Activated naive CD4-positive, alpha-beta T cell treated with anti-CD3 and anti-CD28 coated beads for 36 hours (primary cell): Measurements from ENCODE around the gene CATSPERD. TPM values are rescaled to one million over a fixed set of nuclear protein-coding genes. Genes with fewer than 3 reads are reported as not detected.

ENCODE experiments used
- CTCF ChIA-PET: fragments of 350-600 bp; sonication (Branson Sonifier 250); formaldehyde crosslinking; loops from one replicate; lab custom pipeline; 2021; ENCODE audit warnings: antibody characterized with exemption; lab: Charles Lee
- DNase-seq: peaks from one replicate; pipeline ENCODE4 v3.0.0-alpha.2; 2020
- H3K27ac Mint-ChIP-seq: one replicate; pipeline ENCODE4 v1.8.0; 2021; ENCODE audit warnings: mild to moderate bottlenecking, mixed read lengths
- H3K27me3 Mint-ChIP-seq: one replicate; pipeline ENCODE4 v1.8.0; 2021; ENCODE audit warnings: low read depth, mixed read lengths
- H3K36me3 Mint-ChIP-seq: one replicate; pipeline ENCODE4 v1.8.0; 2021; ENCODE audit warnings: low read depth, mixed read lengths
- H3K4me1 Mint-ChIP-seq: one replicate; pipeline ENCODE4 v1.8.0; 2021; ENCODE audit warnings: low read depth, mixed read lengths
- H3K4me3 Mint-ChIP-seq: one replicate; pipeline ENCODE4 v1.8.0; 2021; ENCODE audit warnings: mild to moderate bottlenecking, moderate library complexity, mixed read lengths
- H3K9me3 Mint-ChIP-seq: one replicate; pipeline ENCODE4 v1.8.0; 2021; ENCODE audit warnings: mixed read lengths
- intact Hi-C: fragments of 100-400 bp; cut with micrococcal nuclease; formaldehyde crosslinking; loops from one replicate; pipeline ENCODE4 v1.15.1; 2023
- total RNA-seq, 2 experiments: library from RNA; stranded (reverse); gene quantifications; one replicate each; pipeline ENCODE4 v1.2.3, GENCODE V29; 2021

The CATSPERD gene
- total RNA-seq, 2 experiments from 2014 or later = not detected

GRCh38 chr19:5811117-5811516 is 90.7 kb downstream of the CATSPERD start:
- no peaks in the 10 kb centered on the region for H3K4me1 Mint-ChIP-seq

GRCh38 chr19:5814123-5814851 is 93.8 kb downstream of the CATSPERD start:
- CTCF ChIA-PET = no interaction called here
- H3K27me3 Mint-ChIP-seq = no peaks in the 10 kb centered on the region
- no peaks in the 10 kb centered on the region for H3K36me3 Mint-ChIP-seq
- no peak for DNase-seq
- intact Hi-C loops = no loop called here
- no peak overlapping the region for H3K4me3 Mint-ChIP-seq
- H3K27ac Mint-ChIP-seq = no peak overlapping the region
- no peaks in the 10 kb centered on the region for H3K4me1 Mint-ChIP-seq
- H3K9me3 Mint-ChIP-seq = no peaks in the 10 kb centered on the region

More at GRCh38 chr19:5811117-5811516, 90.7 kb downstream of the CATSPERD start:
- intact Hi-C loops = no loop called here
- no peak for DNase-seq
- CTCF ChIA-PET = interaction anchor here (0.6 to 0.9 kb wide), 2 partner anchors 131 to 157 kb away, joined by 3 to 5 read pairs; no protein-coding TSS in a partner anchor
- Mint-ChIP-seq H3K4me3 (no peak overlapping the region), H3K36me3 (no peaks in the 10 kb centered on the region), H3K27ac (no peak overlapping the region), H3K9me3 (no peaks in the 10 kb centered on the region), H3K27me3 (no peaks in the 10 kb centered on the region)

GRCh38 chr19:5814852-5815246 is 94.4 kb downstream of the CATSPERD start:
- Mint-ChIP-seq H3K4me3 (no peak overlapping the region), H3K27ac (no peak overlapping the region), H3K4me1 (no peaks in the 10 kb centered on the region), H3K27me3 (no peaks in the 10 kb centered on the region), H3K9me3 (no peaks in the 10 kb centered on the region), H3K36me3 (no peaks in the 10 kb centered on the region)
- CTCF ChIA-PET = no interaction called here
- no peak for DNase-seq
- intact Hi-C loops = no loop called here

GRCh38 chr19:5817218-5817617 is 96.8 kb downstream of the CATSPERD start:
- intact Hi-C loops = no loop called here
- H3K9me3 Mint-ChIP-seq = no peaks in the 10 kb centered on the region
- H3K27me3 Mint-ChIP-seq = no peaks in the 10 kb centered on the region
- no peak for DNase-seq
- CTCF ChIA-PET = no interaction called here
- H3K36me3 Mint-ChIP-seq = no peaks in the 10 kb centered on the region
- no peak overlapping the region for H3K4me3 Mint-ChIP-seq
- H3K4me1 Mint-ChIP-seq = no peaks in the 10 kb centered on the region
- no peak overlapping the region for H3K27ac Mint-ChIP-seq

GRCh38 chr19:5818594-5818993 is 98.2 kb downstream of the CATSPERD start:
- intact Hi-C loops = no loop called here
- Mint-ChIP-seq H3K4me1 (no peaks in the 10 kb centered on the region), H3K9me3 (no peaks in the 10 kb centered on the region), H3K27me3 (no peaks in the 10 kb centered on the region), H3K27ac (no peak overlapping the region), H3K4me3 (no peak overlapping the region), H3K36me3 (no peaks in the 10 kb centered on the region)
- DNase-seq = no peak
- CTCF ChIA-PET = interaction anchor here (0.5 to 1.2 kb wide), 2 partner anchors 9 to 478 kb away, joined by 3 to 4 read pairs; no protein-coding TSS in a partner anchor

DNA sequence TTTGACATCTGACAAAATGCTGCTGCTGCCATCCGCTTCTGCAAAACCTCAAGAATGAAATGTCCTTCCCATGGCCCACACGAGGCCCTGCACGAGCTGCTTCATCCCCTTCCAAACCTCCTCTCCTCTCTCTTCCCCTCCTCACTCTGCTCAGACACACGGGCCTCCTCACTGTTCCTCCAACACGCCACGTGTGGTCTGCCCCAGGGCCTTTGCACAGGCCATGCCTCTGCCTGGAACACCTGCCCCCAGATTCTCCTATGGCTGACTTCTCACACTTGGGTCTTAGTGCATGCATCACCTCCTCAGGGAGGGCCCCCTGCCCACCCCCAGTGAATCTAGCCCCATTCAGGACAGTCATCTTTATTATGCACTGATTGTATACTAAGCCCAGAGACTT is 100.3 kb downstream of the CATSPERD start:
- Mint-ChIP-seq H3K27me3 (no peaks in the 10 kb centered on the region), H3K4me1 (no peaks in the 10 kb centered on the region), H3K36me3 (no peaks in the 10 kb centered on the region), H3K27ac (no peak overlapping the region), H3K4me3 (no peak overlapping the region), H3K9me3 (no peaks in the 10 kb centered on the region)
- intact Hi-C loops = no loop called here
- DNase-seq = no peak
- CTCF ChIA-PET = interaction anchor here (1.0 kb wide), 1 partner anchor 14 kb away, joined by 3 read pairs; no protein-coding TSS in a partner anchor

GRCh38 chr19:5821521-5822180 is 101.2 kb downstream of the CATSPERD start:
- no peaks in the 10 kb centered on the region for H3K36me3 Mint-ChIP-seq
- CTCF ChIA-PET = interaction anchor here (1.1 kb wide), 1 partner anchor 18 kb away, joined by 6 read pairs; no protein-coding TSS in a partner anchor
- peaks cover 1% of the 10 kb centered on the region for H3K4me1 Mint-ChIP-seq
- intact Hi-C loops = no loop called here
- no peaks in the 10 kb centered on the region for H3K9me3 Mint-ChIP-seq
- no peaks in the 10 kb centered on the region for H3K27me3 Mint-ChIP-seq
- no peak overlapping the region for H3K27ac Mint-ChIP-seq
- no peak for DNase-seq
- no peak overlapping the region for H3K4me3 Mint-ChIP-seq

- H3K4me3 Mint-ChIP-seq = no peak overlapping the region
- CTCF ChIA-PET = interaction anchor here (1.1 kb wide), 1 partner anchor 18 kb away, joined by 6 read pairs; no protein-coding TSS in a partner anchor
- no peak for DNase-seq
- H3K36me3 Mint-ChIP-seq = no peaks in the 10 kb centered on the region
- no peaks in the 10 kb centered on the region for H3K9me3 Mint-ChIP-seq
- intact Hi-C loops = no loop called here
- no peak overlapping the region for H3K27ac Mint-ChIP-seq
- no peaks in the 10 kb centered on the region for H3K27me3 Mint-ChIP-seq
- peaks cover 8% of the 10 kb centered on the region for H3K4me1 Mint-ChIP-seq
Observed at GRCh38 chr19:5822181-5822844, 101.9 kb downstream of the CATSPERD start.

DNA sequence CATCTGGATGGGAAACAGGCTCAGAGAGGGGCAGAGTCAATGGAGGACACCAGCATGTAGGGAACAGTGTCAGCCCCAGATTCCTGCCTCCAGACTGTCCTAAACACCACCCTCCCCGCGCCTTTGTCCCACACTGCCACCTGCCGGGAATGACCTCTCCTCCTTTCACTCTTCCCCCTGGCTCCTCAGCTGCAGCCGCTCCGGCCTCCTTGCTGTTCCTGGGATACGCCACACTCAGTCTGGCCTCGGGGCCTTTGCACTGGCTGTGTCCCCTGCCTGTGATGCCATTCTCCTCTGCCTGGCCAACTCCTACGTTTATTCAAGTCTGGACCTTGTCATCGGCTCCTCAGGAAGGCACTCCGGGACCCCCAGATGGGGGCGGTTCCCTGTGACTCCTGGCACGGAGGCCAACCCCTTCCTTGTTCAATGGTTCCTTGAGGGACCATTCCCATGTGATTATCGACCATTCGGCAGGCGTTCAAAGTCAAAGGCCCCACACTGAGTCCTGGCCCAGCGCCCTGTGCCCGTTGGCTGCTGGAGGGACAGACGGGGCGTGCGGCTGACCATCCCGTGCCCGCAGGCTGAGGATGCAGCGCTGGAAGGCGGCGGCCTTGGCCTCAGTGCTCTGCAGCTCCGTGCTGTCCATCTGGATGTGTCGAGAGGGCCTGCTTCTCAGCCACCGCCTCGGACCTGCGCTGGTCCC is 103.3 kb downstream of the CATSPERD start:
- intact Hi-C loops = no loop called here
- DNase-seq = no peak
- CTCF ChIA-PET = interaction anchor here (0.6 to 1.1 kb wide), 2 partner anchors 20 to 21 kb away, joined by 3 to 4 read pairs; no protein-coding TSS in a partner anchor
- H3K27me3 Mint-ChIP-seq = no peaks in the 10 kb centered on the region
- no peak overlapping the region for H3K27ac Mint-ChIP-seq
- no peaks in the 10 kb centered on the region for H3K9me3 Mint-ChIP-seq
- H3K4me1 Mint-ChIP-seq = peaks cover 9% of the 10 kb centered on the region
- H3K36me3 Mint-ChIP-seq = no peaks in the 10 kb centered on the region
- no peak overlapping the region for H3K4me3 Mint-ChIP-seq

GRCh38 chr19:5824751-5825150 is 104.3 kb downstream of the CATSPERD start:
- Mint-ChIP-seq H3K36me3 (no peaks in the 10 kb centered on the region), H3K9me3 (no peaks in the 10 kb centered on the region), H3K27ac (no peak overlapping the region), H3K4me1 (peaks cover 9% of the 10 kb centered on the region), H3K4me3 (no peak overlapping the region), H3K27me3 (no peaks in the 10 kb centered on the region)
- intact Hi-C loops = loop anchor here (5.0 kb wide), 2 partner anchors 128 to 948 kb away; partner anchors contain the start of gene VAV1
- CTCF ChIA-PET = interaction anchor here (0.9 kb wide), 1 partner anchor 21 kb away, joined by 3 read pairs; no protein-coding TSS in a partner anchor
- DNase-seq = no peak

- CTCF ChIA-PET = interaction anchor here (0.9 kb wide), 1 partner anchor 21 kb away, joined by 3 read pairs; no protein-coding TSS in a partner anchor
- DNase-seq = no peak
- no peaks in the 10 kb centered on the region for H3K9me3 Mint-ChIP-seq
- H3K4me1 Mint-ChIP-seq = peaks cover 9% of the 10 kb centered on the region
- H3K4me3 Mint-ChIP-seq = no peak overlapping the region
- intact Hi-C loops = loop anchor here (5.0 kb wide), 2 partner anchors 127 to 947 kb away; partner anchors contain the start of gene VAV1
- no peaks in the 10 kb centered on the region for H3K36me3 Mint-ChIP-seq
- H3K27ac Mint-ChIP-seq = no peak overlapping the region
- H3K27me3 Mint-ChIP-seq = no peaks in the 10 kb centered on the region
Observed at GRCh38 chr19:5825178-5825577, 104.7 kb downstream of the CATSPERD start.
